Erythroblast (primary cell): ENCODE data around the gene FMNL3.

Experiments used
- GATA1 ChIP-seq: IDR thresholded peaks from 2 replicates; pipeline ENCODE4 v1.6.1; 2011; ENCODE audit warnings: low read depth, mild to moderate bottlenecking, control low read depth, low read length, moderate library complexity
- POLR2A ChIP-seq: IDR thresholded peaks from 2 replicates; pipeline ENCODE4 v1.6.1; 2011; ENCODE audit warnings: mild to moderate bottlenecking, low read length

DNA sequence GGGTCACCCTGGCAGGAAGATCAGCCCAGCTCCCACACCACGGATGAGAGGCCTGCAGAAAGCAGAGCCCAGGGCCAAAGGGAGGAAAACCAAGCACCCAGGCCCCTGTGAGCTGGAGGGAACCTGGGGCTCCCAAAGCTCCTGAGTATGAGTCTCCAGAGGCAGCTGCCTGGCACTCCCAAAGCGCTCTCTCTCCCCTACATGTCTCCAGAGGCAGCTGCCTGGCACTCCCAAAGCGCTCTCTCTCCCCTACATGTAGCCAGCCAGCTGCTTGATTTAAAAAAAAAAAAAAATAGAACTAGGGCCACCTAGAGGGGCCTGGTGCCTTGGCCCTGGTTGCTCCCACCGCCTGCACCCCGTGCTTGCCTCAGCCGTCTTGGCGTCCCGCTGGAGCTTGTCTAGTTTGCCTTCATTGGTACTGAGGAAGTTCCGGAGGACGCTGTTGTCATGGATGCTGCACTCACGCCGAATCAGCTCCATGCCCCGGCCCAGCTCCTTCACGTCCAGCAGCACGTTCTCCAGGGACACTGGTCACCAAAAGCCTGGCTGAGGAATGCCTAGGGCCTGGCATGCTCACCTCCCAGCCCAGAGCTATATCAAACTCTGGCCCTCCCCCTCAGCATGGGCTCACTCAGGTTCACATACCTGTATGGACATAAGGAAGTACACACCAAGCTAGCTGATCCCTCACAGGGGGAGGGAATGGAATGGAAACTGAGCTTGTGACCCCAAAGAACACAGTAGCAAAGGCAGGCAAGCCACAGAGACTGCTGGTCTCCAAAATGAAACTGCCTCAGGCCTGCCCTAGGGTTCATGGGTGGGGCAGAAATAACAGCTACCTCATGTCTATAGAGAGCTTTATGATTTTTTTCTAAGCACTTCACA is 59.1 kb downstream of the FMNL3 start:
- no peak for TF ChIP-seq POLR2A
- no peak for TF ChIP-seq GATA1
